Hindlimb muscle (tissue), 1 donor: ENCODE data around the gene USP26. TPM values are rescaled to one million over a fixed set of nuclear protein-coding genes. Genes with fewer than 3 reads are reported as not detected.
"Not testable (repeated sequence)": the region's sequence is repeated elsewhere in the genome, so short reads cannot be mapped to it uniquely, and the experiment has no call there.

Experiments used
- DNase-seq: peaks from one replicate; pipeline ENCODE4 v3.0.0-alpha.2; 2013
- polyA plus RNA-seq: library from polyadenylated mRNA; unstranded; fragments of 120-200 nt; gene quantifications from one replicate; pipeline ENCODE4 v1.2.1, GENCODE V29; 2013; ENCODE audit not compliant: insufficient read length

Gene USP26
- polyA plus RNA-seq, 1 donor: not detected

DNA sequence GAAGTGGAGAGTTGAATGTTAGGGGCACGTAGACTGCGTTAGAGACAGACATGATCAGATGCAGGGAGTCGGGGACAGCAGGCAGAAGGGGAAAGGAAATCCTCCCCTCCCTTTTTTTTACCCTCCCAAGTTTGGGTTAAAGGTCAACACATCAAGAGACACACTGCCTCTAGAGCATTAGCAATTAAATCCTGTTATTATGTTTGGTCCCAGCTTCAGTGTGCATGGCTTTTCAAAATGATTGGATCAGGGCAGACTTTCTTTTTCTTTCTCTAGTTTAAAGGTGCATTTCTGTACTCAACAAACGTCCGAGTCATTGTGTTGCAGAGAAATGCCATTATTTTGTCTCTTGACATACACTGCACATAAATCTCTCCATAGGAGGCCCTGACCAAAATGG is 63.9 kb downstream of the USP26 start:
- no peak for DNase-seq

- no peak for DNase-seq
Observed at GRCh38 chrX:133018229-133018628, 78.7 kb downstream of the USP26 start.

GRCh38 chrX:133007458-133007857 is 89.5 kb downstream of the USP26 start:
- DNase-seq: no peak

DNA sequence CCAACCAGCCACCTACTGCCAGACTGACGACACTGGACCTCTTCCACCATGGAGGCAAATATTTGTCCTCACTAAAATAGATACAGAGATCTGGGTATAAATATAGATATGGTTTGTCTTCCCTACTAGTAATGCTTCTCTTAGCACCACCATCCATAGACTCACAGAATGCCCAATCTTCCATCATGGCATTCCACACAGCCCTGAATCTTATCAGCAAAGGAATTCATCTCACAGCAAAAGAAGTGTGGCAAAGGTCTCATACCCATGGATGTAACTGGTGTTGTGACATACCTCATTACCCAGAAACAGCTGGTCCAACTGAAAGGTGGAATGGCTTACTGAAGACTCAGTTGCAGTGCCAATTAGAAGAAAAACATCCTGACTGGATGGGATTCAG is 91.3 kb downstream of the USP26 start:
- no peak for DNase-seq

GRCh38 chrX:133005042-133005441 is 91.9 kb downstream of the USP26 start:
- DNase-seq: no peak

DNA sequence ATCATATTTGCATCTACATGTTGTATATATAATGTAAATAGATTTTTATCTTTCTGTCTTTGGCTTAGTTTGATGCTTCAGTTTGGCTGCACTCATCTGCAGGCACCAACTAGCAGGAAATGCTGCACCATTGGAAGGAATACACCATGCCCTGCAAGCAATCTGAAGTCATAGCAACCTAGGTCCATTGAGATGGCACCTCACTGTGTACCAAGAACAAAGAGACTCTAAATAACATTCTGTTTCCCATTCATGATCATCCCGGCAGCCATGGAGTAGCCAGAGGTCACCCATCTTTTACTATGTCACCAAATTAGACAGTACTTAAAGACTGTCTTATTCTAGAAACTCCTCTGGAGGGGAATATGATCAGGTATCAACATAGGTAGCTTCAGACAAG is 97.7 kb downstream of the USP26 start:
- no peak for DNase-seq

GRCh38 chrX:132990835-132991234 is 106.1 kb downstream of the USP26 start:
- no peak for DNase-seq

DNA sequence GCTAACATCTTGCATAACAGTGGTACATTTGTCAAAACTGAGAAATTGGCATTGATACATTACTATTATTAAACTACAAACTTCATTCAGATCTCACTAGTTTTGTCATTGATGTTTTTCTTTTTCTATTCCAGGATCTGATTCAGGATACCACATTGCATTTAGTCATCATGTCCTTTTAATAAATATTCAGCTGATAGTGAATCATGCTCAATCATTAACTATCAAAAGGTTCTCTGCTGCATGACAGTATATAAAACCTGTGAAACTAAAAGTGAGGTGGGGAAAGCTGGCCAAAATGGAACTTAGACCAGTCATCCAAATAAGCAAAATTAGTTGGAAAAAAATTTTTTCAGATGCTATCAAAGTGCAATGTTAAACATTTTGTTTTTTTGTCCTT is 110.4 kb downstream of the USP26 start:
- no peak for DNase-seq

- no peak for DNase-seq
Observed at GRCh38 chrX:132984058-132984650, 112.8 kb downstream of the USP26 start.

GRCh38 chrX:132983496-132983895 is 113.4 kb downstream of the USP26 start:
- DNase-seq: no peak

DNA sequence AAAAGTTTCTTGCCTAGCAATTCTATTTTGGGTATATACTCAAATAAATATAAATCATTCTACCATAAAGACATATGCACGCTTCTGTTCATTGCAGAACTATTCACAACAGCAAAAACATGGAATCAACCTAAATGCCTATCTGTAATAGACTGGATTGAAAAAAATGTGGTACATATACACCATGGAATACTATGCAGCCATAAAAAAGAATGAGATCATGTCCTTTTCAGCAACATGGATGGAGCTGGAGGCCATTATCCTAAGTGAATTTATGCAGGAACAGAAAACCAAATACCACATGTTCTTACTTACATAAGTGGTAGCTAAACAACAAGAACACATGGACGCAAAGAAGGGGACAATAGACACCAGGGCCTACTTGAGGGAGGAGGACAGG is 116.9 kb downstream of the USP26 start:
- not testable (repeated sequence) for DNase-seq

Other genes with a start within 250 kb of the USP26 start
- 48.2 TPM for gene HS6ST2, start 138.5 kb downstream of the USP26 start, polyA plus RNA-seq
- gene TFDP3, start 121.2 kb upstream of the USP26 start, polyA plus RNA-seq: not detected